HepG2 (cell line): ENCODE results near the gene TRIP6. TPM values are rescaled to one million over a fixed set of nuclear protein-coding genes. Genes with fewer than 3 reads are reported as not detected.

Experiments
- ATAC-seq: fragments of 200-7000 bp; cut with Tn5 transposase; 3 replicates; pipeline ENCODE4 v1.9.1; 2020; ENCODE audit warnings: mild to moderate bottlenecking, moderate library complexity
- BruUV-seq: library from RNA; stranded (reverse); fragments of 400-500 nt; replicated peaks from 2 replicates; lab custom pipeline; 2021; lab: Mats Ljungman, UMichigan
- CTCF ChIA-PET: fragments of 300-600 bp; formaldehyde crosslinking; extraction: SDS; loops from one replicate; lab custom pipeline; 2021; ENCODE audit warnings: low total read pairs, inconsistent platforms, low intra/inter-chr PET ratio; lab: Yijun Ruan, JAX
- POLR2A ChIA-PET: fragments of 350-600 bp; sonication (Branson Sonifier 250); formaldehyde crosslinking; loops from one replicate; lab custom pipeline; 2020; ENCODE audit warnings: antibody characterized with exemption, inconsistent platforms; lab: Yijun Ruan, JAX
- DNase-seq: peaks from one replicate; pipeline ENCODE4 v3.0.0-alpha.2; 2015; ENCODE audit warnings: low spot score
- FAIRE-seq: peaks from 3 replicates; lab custom pipeline; 2011; peaks lifted over from hg19 to GRCh38; lab: Jason Lieb, UNC
- H2AFZ ChIP-seq: one replicate; pipeline ENCODE4 v1.6.1; 2011; ENCODE audit warnings: low read length, inconsistent platforms
- H3K27ac ChIP-seq: fragments of 300-600 bp; 3 replicates; pipeline ENCODE4 v1.8.0; 2011; ENCODE audit warnings: mixed run types, mild to moderate bottlenecking, mixed read lengths, low read length, inconsistent platforms; ENCODE audit not compliant: insufficient read depth; ENCODE audit errors: extremely low read length
- H3K27me3 ChIP-seq, 2 experiments: fragments of 200-600 bp in 1 of 2; 2 replicates in 1 of 2; 3 replicates in 1 of 2; pipeline versions ENCODE4 v1.6.0 to v1.8.0; 2011; ENCODE audit warnings: low read length in 2 of 2, mild to moderate bottlenecking in 2 of 2, moderate library complexity in 2 of 2, inconsistent platforms in 1 of 2; ENCODE audit not compliant: insufficient read depth in 2 of 2, control insufficient read depth in 1 of 2
- H3K36me3 ChIP-seq, 2 experiments: fragments of 200-600 bp in 1 of 2; replicated peaks in 1 of 2; 2 replicates in 1 of 2; 3 replicates in 1 of 2; pipeline versions ENCODE4 v1.5.1 to v1.8.0; 2011; ENCODE audit warnings: low read length in 2 of 2, inconsistent platforms in 1 of 2; ENCODE audit not compliant: insufficient read depth in 2 of 2, control insufficient read depth in 1 of 2
- H3K4me1 ChIP-seq: 2 replicates; pipeline ENCODE4 v1.5.1; 2012; ENCODE audit warnings: low read length, inconsistent platforms; ENCODE audit not compliant: insufficient read depth
- H3K4me2 ChIP-seq: 2 replicates; pipeline ENCODE4 v1.6.0; 2011; ENCODE audit warnings: low read depth, low read length, inconsistent platforms
- H3K4me3 ChIP-seq, 3 experiments: fragments of 200-600 bp in 1 of 3; sonication (generic), shearing (Covaris generic) in 1 of 3; replicated peaks in 1 of 3; 2 replicates each; pipeline ENCODE4 v1.5.1; 2011 to 2016; ENCODE audit warnings: low read length in 3 of 3, inconsistent platforms in 2 of 3, low read depth in 2 of 3, mild to moderate bottlenecking in 2 of 3, control low read depth in 1 of 3, mixed read lengths in 1 of 3; ENCODE audit not compliant: insufficient read depth in 1 of 3
- H3K79me2 ChIP-seq: one replicate; pipeline ENCODE4 v1.6.1; 2011; ENCODE audit warnings: low read length, inconsistent platforms; ENCODE audit not compliant: insufficient read depth
- H3K9ac ChIP-seq: 2 replicates; pipeline ENCODE4 v1.6.0; 2011; ENCODE audit warnings: mild to moderate bottlenecking, low read depth, low read length, inconsistent platforms; ENCODE audit not compliant: insufficient read depth
- H3K9me3 ChIP-seq: 2 replicates; pipeline ENCODE4 v1.5.1; 2012; ENCODE audit warnings: mild to moderate bottlenecking, low read length
- H4K20me1 ChIP-seq: 2 replicates; pipeline ENCODE4 v1.6.0; 2011; ENCODE audit warnings: inconsistent platforms, mild to moderate bottlenecking, low read length, moderate library complexity; ENCODE audit not compliant: insufficient read depth
- AGO2 ChIP-seq: fragments of 200-400 bp; formaldehyde crosslinking; optimal IDR thresholded peaks from 2 replicates; pipeline ENCODE3; 2017; ENCODE audit warnings: mild to moderate bottlenecking, low read depth, low read length, moderate library complexity
- POLR2AphosphoS5 ChIP-seq: IDR thresholded peaks from 2 replicates; pipeline ENCODE4 v1.6.1; 2012; ENCODE audit warnings: low read depth, low read length
- TCF12 ChIP-seq, 2 experiments: fragments of 450-650 bp in 1 of 2; sonication (generic) in 1 of 2; formaldehyde crosslinking in 1 of 2; IDR thresholded peaks; 2 replicates each; pipeline versions ENCODE4 v1.6.1 to v1.8.0; 2017 to 2022; ENCODE audit warnings: antibody characterized with exemption in 1 of 2, mild to moderate bottlenecking in 1 of 2, missing genetic modification reagents in 1 of 2, moderate library complexity in 1 of 2
- ZC3H13 ChIP-seq: sonication (generic); formaldehyde crosslinking; IDR thresholded peaks from 2 replicates; pipeline ENCODE4 v1.8.1; 2023; ENCODE audit warnings: mild to moderate bottlenecking, missing genetic modification reagents, moderate library complexity
- WGBS: methylation state at CpG from one replicate; pipeline ENCODE4 v1.1.6; 2017; ENCODE audit warnings: low lambda C conversion rate; 5-methylcytosine and 5-hydroxymethylcytosine counted together
- in situ Hi-C: cut with HindIII; loops from 2 replicates; pipeline ENCODE4 v1.10.0; 2017; ENCODE audit warnings: low pct_unique_long_range_greater_than_20kb; ENCODE audit not compliant: extremely low pct_ligation_motif_present
- intact Hi-C: fragments of 100-400 bp; cut with micrococcal nuclease; formaldehyde crosslinking; loops from one replicate; pipeline ENCODE4 v1.10.0; 2022; ENCODE audit not compliant: unreplicated experiment
- polyA plus RNA-seq, 8 experiments: library from polyadenylated mRNA; depleted of rRNA in 3 of 8; stranded (reverse) in 7 of 8; unstranded in 1 of 8; fragments of >200 nt; fragmentation: Illumina TruSeq in 4 of 8; extraction: Trizol in 4 of 8; gene quantifications; 2 replicates each; pipeline versions ENCODE4 v1.2.1 to v1.2.3, GENCODE V29; 2011 to 2016; ENCODE audit warnings: low read depth in 4 of 8, missing spikeins in 1 of 8, mixed read lengths in 1 of 8; ENCODE audit not compliant: insufficient read depth in 1 of 8
- total RNA-seq, 5 experiments: library from RNA; depleted of rRNA; stranded (reverse); fragments of >200 nt; fragmentation: Illumina TruSeq; extraction: Trizol; gene quantifications; 2 replicates each; pipeline ENCODE4 v1.2.3, GENCODE V29; 2016; ENCODE audit warnings: low read depth in 1 of 5
- TF ChIP-seq, protein P1 (sequence below): sonication (generic); formaldehyde crosslinking; IDR thresholded peaks from 2 replicates; pipeline ENCODE4 v1.5.1; 2020; ENCODE audit warnings: mild to moderate bottlenecking, missing genetic modification reagents, borderline replicate concordance

TRIP6 gene
- total and polyA plus RNA-seq, 2 of the 13 experiments (the other 11 are each of a cell fraction or from before 2014, with no cell fraction given) = 0.34 to 0.38 TPM

DNA sequence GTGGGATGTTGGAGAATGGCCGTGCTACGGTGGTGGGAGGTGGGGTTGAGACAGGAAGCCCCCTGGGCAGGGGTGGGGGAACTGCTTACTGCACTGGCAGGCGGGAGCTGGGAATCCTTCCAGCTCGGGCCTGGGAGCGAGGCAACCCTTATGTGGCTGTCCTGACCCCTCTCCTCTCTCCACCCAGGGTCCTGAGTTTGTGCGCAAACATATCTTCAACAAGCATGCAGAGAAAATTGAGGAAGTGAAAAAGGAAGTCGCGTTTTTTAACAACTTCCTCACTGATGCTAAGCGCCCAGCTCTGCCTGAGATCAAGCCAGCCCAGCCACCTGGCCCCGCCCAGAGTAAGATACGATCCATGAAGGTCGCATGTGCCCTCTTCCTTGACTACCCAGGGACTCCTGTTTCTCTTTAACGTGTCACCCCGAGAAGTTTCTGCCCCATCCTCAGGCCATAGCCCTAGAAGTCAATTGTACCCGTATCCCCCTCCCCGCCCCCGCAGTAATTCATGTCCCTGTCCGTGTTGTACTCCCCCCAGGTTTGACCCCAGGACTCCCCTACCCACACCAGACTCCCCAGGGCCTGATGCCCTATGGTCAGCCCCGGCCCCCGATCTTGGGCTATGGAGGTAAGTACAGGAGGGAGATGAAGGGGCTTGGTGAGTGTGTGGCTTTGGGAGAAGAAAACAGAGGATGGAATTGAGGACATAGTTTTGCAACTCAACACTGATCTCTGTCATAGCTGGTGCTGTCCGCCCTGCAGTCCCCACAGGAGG, 20.5 kb downstream of the TRIP6 start:
- FAIRE-seq (no peak), DNase-seq (no peak), ATAC-seq (no peak)
- Histone ChIP-seq H3K36me3 (peaks cover 29 to 60% of the 10 kb centered on the region in 2 experiments), H3K4me2 (peak overlapping the region; percentile 90; the same call in 1 of the 2 replicates), H4K20me1 (no peaks in the 10 kb centered on the region), H3K79me2 (peaks cover 10% of the 10 kb centered on the region), H3K9me3 (no peaks in the 10 kb centered on the region), H3K27ac (no peak overlapping the region), H3K9ac (no peak overlapping the region), H3K27me3 (0 out of 5 replicates have a peak, but pooled peaks cover under 1 to 2% of the 10 kb centered on the region in 2 experiments), H2AFZ (no peak overlapping the region), H3K4me3 (no peak overlapping the region; a peak in 2 of 6 replicates), H3K4me1 (peaks cover 64% of the 10 kb centered on the region)
- in situ Hi-C loops (loop anchor here (25.0 kb wide), 1 partner anchor 400 kb away; no protein-coding TSS in a partner anchor), intact Hi-C loops (no loop called here)
- 91% methylated on average over 21 of the region's 21 CpGs for WGBS
- BruUV-seq = TSS peak; percentile 74
- POLR2A ChIA-PET = interaction anchor here (0.8 to 6.0 kb wide), 2 partner anchors 12 to 17 kb away, joined by 3 to 141 read pairs; partner anchors contain the start of gene SRRT
- peak; percentile 35 for TF ChIP-seq AGO2
- TF ChIP-seq, protein P1, sequence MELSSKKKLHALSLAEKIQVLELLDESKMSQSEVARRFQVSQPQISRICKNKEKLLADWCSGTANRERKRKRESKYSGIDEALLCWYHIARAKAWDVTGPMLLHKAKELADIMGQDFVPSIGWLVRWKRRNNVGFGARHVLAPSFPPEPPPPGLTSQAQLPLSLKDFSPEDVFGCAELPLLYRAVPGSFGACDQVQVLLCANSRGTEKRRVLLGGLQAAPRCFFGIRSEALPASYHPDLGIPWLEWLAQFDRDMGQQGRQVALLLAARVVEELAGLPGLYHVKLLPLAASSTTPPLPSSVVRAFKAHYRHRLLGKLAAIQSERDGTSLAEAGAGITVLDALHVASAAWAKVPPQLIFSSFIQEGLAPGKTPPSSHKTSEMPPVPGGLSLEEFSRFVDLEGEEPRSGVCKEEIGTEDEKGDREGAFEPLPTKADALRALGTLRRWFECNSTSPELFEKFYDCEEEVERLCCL = no peak
- TF ChIP-seq TCF12 (IDR thresholded peaks at IDR 0.05) = no peak
- TF ChIP-seq TCF12 (CRISPR knock-in tag; IDR thresholded peaks at IDR 0.05) = no peak
- TF ChIP-seq ZC3H13 (CRISPR knock-in tag) = peak; percentile 30
- peak; percentile 31 for TF ChIP-seq POLR2AphosphoS5
- TF ChIP-seq, all 625 proteins: peak for 3
- CTCF ChIA-PET = no interaction called here
